ENCODE results near the gene NEDD8.
"Not testable (repeated sequence)": the region's sequence is repeated elsewhere in the genome, so short reads cannot be mapped to it uniquely, and the experiment has no call there.

The NEDD8 gene

DNA sequence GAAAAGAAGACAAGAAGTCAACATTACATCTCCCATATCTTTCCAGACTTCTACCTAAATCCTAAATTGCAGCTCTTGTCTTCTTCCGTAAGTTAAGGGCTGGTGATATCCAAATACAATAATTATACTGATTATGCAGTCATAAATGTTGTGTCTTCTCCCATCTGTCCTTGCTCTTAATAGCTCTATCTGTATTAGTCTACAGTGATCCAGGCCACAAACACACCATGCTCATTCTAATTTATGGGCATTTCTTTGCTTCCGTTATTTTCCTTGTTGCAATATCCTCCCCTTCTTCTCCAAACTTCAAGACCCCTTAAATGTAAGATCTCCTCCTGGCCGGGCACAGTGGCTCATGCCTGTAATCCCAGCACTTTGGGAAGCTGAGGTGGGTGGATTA lies 12.6 kb downstream of the NEDD8 start:
- H3K4me3 ChIP-seq (ENCODE audit: low read depth, low read length), result no peak overlapping the region
- TF ChIP-seq, protein P1, sequence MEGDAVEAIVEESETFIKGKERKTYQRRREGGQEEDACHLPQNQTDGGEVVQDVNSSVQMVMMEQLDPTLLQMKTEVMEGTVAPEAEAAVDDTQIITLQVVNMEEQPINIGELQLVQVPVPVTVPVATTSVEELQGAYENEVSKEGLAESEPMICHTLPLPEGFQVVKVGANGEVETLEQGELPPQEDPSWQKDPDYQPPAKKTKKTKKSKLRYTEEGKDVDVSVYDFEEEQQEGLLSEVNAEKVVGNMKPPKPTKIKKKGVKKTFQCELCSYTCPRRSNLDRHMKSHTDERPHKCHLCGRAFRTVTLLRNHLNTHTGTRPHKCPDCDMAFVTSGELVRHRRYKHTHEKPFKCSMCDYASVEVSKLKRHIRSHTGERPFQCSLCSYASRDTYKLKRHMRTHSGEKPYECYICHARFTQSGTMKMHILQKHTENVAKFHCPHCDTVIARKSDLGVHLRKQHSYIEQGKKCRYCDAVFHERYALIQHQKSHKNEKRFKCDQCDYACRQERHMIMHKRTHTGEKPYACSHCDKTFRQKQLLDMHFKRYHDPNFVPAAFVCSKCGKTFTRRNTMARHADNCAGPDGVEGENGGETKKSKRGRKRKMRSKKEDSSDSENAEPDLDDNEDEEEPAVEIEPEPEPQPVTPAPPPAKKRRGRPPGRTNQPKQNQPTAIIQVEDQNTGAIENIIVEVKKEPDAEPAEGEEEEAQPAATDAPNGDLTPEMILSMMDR (IDR thresholded peaks at IDR 0.05; ENCODE audit: borderline replicate concordance, insufficient read depth, low read depth, low read length), result no peak

DNA sequence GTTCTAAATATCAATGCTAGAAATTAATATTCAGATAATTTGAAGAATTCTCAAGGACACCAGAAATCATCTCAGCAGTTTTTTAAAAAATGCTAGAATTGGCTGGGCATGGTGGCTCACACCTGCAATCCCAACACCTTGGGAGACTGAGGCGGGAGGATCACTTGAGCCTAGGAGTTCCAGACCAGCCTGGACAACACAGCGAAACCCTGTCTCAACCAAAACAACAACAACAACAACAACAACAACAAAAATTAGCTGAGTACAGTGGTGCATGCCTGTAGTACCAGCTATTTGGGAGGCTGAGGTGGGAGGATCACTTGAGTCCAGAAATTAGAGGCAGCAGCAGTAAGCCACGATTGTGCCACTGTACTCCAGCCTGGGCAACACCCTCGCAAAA lies 13.1 kb downstream of the NEDD8 start:
- TF ChIP-seq, protein P1 (IDR thresholded peaks at IDR 0.05; ENCODE audit: borderline replicate concordance, insufficient read depth, low read depth, low read length), result no peak
- no peak overlapping the region for H3K4me3 ChIP-seq (ENCODE audit: low read depth, low read length)

DNA sequence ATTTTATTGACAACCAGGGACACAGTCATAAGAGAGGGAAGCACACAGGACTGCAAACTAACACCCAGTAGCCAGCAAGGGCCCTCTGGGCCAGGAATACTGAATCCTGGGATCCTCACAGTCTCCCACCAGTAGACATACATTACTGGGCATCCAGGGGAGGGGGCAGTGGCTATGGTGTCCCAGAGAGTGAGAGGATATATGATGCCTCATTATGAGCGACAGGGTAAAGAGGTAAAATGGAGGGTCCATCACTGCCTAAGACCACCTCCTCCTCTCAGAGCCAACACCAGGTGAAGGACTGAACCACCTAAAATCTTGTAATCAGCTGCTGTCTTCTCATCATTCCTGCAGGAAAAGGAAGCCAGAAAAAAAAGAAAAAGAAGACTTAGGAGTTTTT lies 15.3 kb downstream of the NEDD8 start:
- not testable (repeated sequence) for H3K4me3 ChIP-seq (ENCODE audit: low read depth, low read length)

DNA sequence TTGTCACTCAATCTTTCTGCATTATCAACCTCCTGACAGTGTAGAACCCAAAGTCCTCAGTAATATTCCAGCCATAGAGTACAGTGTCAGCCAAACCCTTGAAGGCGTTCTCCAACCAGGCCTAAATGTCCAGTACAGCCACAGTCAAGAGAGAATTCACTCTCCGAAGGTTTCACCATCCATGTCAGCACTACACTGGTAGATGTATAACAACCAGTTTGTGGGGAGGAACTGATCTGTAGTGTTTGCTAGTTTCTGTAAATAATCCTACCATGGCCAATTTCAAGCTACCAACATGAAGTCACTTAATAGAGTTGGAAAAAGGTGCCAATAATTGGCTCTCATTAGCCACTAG lies 15.8 kb downstream of the NEDD8 start:
- TF ChIP-seq, protein P1 (IDR thresholded peaks at IDR 0.05; ENCODE audit: borderline replicate concordance, insufficient read depth, low read depth, low read length), result no peak
- H3K4me3 ChIP-seq (ENCODE audit: low read depth, low read length), result no peak overlapping the region

DNA sequence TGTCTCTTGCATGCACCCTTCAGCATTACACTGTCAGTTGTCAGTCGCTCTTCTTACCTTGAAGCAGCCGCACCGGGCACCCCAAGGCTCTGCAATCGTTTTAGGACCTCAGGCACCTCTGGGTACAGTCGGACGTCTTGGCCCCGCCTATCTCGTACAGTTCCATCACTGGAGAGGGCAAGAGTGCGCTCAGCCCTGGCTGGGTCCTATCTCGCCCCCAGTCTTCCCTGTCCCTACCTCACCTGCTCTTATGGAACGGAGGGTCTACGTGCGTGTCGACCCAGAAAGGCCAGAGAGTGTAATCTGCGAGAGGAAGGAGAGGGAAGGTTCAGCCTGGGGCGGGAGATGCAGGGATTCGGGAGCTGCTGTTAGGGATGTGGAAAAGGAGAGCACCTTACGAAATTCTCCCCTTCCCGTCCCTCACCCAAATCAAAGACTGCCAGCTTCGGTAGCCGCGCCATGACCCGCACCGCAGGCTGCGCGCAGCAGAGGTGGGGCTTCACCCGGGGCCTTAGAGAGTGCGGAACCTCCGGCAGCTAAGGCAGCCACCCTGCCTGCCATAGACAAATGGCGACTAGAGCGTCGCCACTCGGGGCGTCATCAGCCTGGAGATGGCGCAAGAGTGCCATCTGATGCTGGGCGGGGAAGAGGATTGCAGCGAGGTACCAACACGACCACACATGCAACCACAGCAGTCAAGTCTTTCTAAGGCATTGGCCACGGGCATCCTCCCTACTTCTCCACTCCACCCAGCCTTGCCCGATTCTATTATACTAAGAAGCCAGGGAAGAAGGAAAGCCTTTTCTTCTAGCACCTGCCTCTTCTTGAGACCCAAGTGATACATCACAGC lies 16.4 kb downstream of the NEDD8 start, which contains the start of gene MDP1:
Gene MDP1, minus strand, starts transcription at position 572 of the 850 bp plus-strand sequence. Its CDS starts 111 bp downstream, at position 461.
- TF ChIP-seq, protein P1 (IDR thresholded peaks at IDR 0.05; ENCODE audit: borderline replicate concordance, insufficient read depth, low read depth, low read length), result peak; percentile 87
- H3K4me3 ChIP-seq (ENCODE audit: low read depth, low read length), result peak within 1 kb of the TSS; percentile 49

DNA sequence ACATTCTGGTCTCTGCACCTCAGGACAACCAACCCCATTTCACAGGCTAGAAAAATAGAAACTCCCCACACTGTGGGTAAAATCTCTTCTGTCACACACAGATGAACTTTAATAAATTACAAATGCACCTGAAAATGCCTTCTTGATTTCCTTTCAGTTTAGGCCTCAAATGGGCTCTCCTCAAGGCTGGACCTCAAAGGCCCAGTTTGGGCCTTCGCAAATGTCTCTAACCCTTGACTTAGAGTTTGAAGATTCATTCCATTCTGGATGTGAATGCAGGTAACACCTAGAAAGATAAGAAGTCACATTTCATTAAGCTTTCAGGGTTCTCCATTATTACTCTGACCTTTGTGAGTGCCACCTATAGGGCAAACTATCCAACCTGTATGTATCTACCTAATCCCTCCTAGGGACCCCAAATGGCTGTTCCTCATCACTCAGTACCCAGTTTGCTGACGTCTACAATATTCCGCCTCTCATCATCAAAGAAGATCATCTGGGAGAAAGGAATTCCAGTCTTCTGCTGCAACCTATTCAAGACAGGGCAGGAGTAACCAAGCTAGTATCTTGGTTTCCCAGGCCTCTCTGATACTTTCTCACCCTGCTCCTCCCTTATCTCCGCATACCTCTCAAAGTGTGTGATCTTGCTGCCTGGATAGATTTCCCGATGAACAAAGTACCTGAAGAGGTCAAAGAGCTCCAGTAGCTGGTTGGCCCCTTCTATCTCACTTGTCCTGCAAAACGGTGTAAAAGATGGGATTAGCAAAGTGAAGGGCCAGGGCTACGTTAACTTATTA lies 18.1 kb downstream of the NEDD8 start:
- H3K4me3 ChIP-seq (ENCODE audit: low read depth, low read length), result no peak overlapping the region
- TF ChIP-seq, protein P1 (IDR thresholded peaks at IDR 0.05; ENCODE audit: borderline replicate concordance, insufficient read depth, low read depth, low read length), result no peak

DNA sequence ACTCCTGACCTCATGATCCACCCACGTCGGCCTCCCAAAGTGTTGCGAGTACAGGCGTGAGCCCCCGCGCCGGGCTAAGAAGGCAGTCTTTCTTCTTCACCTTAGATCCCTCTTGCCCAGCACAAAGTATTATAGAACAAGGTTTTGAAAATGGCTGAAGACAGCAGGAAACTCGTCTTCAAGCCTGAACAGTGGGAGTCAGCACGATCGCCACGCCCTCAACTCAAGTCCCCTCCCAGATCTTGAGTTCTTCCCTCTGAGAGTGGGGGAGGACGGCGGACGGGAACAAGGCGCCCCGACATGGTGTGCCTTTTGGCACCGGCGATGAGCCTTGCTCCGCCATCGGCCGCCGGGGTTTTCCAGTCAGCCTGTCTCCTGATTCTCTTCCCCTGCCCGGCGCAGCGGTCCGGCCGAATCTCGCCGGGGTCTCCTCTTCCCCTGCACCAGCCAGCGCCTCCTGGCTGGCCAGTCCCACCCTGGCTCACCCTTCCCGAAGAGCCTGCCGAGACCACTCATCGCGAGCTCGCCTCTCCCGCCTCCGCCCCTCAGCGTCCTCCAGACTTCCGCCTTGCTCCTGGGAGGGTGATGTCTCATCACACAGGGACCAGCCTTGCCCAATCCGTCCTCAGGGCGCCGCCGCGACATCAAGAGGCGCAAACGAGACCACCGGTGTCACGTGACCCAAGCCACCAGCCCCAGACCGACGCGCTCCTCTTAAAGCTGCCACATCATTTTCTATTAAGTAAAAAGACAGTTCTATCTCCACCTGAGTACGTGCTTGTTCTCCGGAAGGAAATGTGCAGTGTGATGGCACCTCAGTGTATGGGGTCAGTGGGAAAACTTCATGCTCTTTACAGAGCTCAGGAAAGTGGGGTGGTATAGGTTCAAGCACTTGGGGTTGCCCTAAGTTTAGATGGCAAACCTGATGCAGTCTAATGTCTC lies 19.0 kb downstream of the NEDD8 start, which contains the start of gene CHMP4A:
Gene CHMP4A, minus strand, starts transcription at position 565 of the 942 bp plus-strand sequence. Its CDS starts 49 bp downstream, at position 516.
- TF ChIP-seq, protein P1 (IDR thresholded peaks at IDR 0.05; ENCODE audit: borderline replicate concordance, insufficient read depth, low read depth, low read length), result no peak
- H3K4me3 ChIP-seq (ENCODE audit: low read depth, low read length), result peak within 1 kb of the TSS; percentile 67

Data from GM12875 (cell line).